H9 (cell line): ENCODE measurements around the gene STXBP6. TPM values are rescaled to one million over a fixed set of nuclear protein-coding genes. Genes with fewer than 3 reads are reported as not detected.

Experiments used
- DNase-seq: peaks from one replicate; pipeline ENCODE4 v3.0.0-alpha.2; 2017
- H2AFZ ChIP-seq: one replicate; pipeline ENCODE4 v1.6.1; 2013; ENCODE audit warnings: mild to moderate bottlenecking, low read length, control low read depth, moderate library complexity
- H2AK5ac ChIP-seq: 2 replicates; pipeline ENCODE4 v1.6.1; 2013; ENCODE audit warnings: low read length, control low read depth, mixed read lengths; ENCODE audit not compliant: insufficient read length
- H2BK120ac ChIP-seq: one replicate; pipeline ENCODE4 v1.6.1; 2013; ENCODE audit warnings: low read depth, mild to moderate bottlenecking, low read length, control low read depth, inconsistent platforms; ENCODE audit not compliant: poor library complexity, severe bottlenecking
- H2BK12ac ChIP-seq: 2 replicates; pipeline ENCODE4 v1.6.1; 2013; ENCODE audit warnings: low read length, control low read depth, mixed read lengths, low read depth; ENCODE audit not compliant: insufficient read length
- H2BK15ac ChIP-seq: 2 replicates; pipeline ENCODE4 v1.6.1; 2013; ENCODE audit warnings: low read depth, low read length, control low read depth
- H2BK20ac ChIP-seq: one replicate; pipeline ENCODE4 v1.6.1; 2013; ENCODE audit warnings: low read depth, mild to moderate bottlenecking, low read length, control low read depth, inconsistent platforms; ENCODE audit not compliant: poor library complexity, severe bottlenecking
- H2BK5ac ChIP-seq: 2 replicates; pipeline ENCODE4 v1.6.1; 2013; ENCODE audit warnings: low read length, control low read depth, mixed read lengths; ENCODE audit not compliant: insufficient read length
- H3K14ac ChIP-seq: 2 replicates; pipeline ENCODE4 v1.6.1; 2013; ENCODE audit warnings: low read length, control low read depth; ENCODE audit not compliant: insufficient read depth
- H3K18ac ChIP-seq: 2 replicates; pipeline ENCODE4 v1.6.1; 2013; ENCODE audit warnings: low read depth, mild to moderate bottlenecking, mixed read lengths, low read length, control low read depth; ENCODE audit not compliant: insufficient read length
- H3K23ac ChIP-seq: 2 replicates; pipeline ENCODE4 v1.6.1; 2013; ENCODE audit warnings: low read length, control low read depth, mixed read lengths, low read depth; ENCODE audit not compliant: insufficient read length
- H3K23me2 ChIP-seq: 2 replicates; pipeline ENCODE4 v1.6.1; 2013; ENCODE audit warnings: low read depth, mild to moderate bottlenecking, mixed read lengths, low read length, control low read depth; ENCODE audit not compliant: insufficient read length, poor library complexity, severe bottlenecking
- H3K27ac ChIP-seq: 2 replicates; pipeline ENCODE4 v1.5.1; 2013; ENCODE audit warnings: low read length, control low read depth, mixed read lengths, low read depth; ENCODE audit not compliant: insufficient read length
- H3K27me3 ChIP-seq: 2 replicates; pipeline ENCODE4 v1.6.1; 2013; ENCODE audit warnings: low read length, control low read depth, inconsistent platforms; ENCODE audit not compliant: insufficient read depth
- H3K4ac ChIP-seq: 2 replicates; pipeline ENCODE4 v1.6.1; 2013; ENCODE audit warnings: low read depth, mild to moderate bottlenecking, control low read depth, inconsistent platforms, low read length, moderate library complexity
- H3K4me1 ChIP-seq: 2 replicates; pipeline ENCODE4 v1.6.1; 2013; ENCODE audit warnings: low read length, control low read depth, inconsistent platforms; ENCODE audit not compliant: insufficient read depth
- H3K4me2 ChIP-seq: 2 replicates; pipeline ENCODE4 v1.6.1; 2013; ENCODE audit warnings: low read length, control low read depth, mixed read lengths; ENCODE audit not compliant: insufficient read length, insufficient read depth
- H3K56ac ChIP-seq: 2 replicates; pipeline ENCODE4 v1.6.1; 2013; ENCODE audit warnings: low read depth, mild to moderate bottlenecking, mixed read lengths, low read length, control low read depth; ENCODE audit not compliant: insufficient read length
- H3K79me1 ChIP-seq: 2 replicates; pipeline ENCODE4 v1.6.1; 2013; ENCODE audit warnings: low read depth, mild to moderate bottlenecking, moderate library complexity, low read length, control low read depth, inconsistent platforms; ENCODE audit not compliant: insufficient read depth, poor library complexity, severe bottlenecking
- H3K79me2 ChIP-seq: 2 replicates; pipeline ENCODE4 v1.6.1; 2013; ENCODE audit warnings: low read length, control low read depth, inconsistent platforms; ENCODE audit not compliant: insufficient read depth
- H3K9ac ChIP-seq: 2 replicates; pipeline ENCODE4 v1.6.1; 2013; ENCODE audit warnings: low read length, control low read depth, mixed read lengths; ENCODE audit not compliant: insufficient read length; ENCODE audit errors: extremely low read depth
- H3K9me3 ChIP-seq: one replicate; pipeline ENCODE4 v1.6.1; 2013; ENCODE audit warnings: low read depth, low read length, inconsistent platforms; ENCODE audit not compliant: control insufficient read depth
- H3T11ph ChIP-seq: one replicate; pipeline ENCODE4 v1.6.1; 2013; ENCODE audit warnings: mild to moderate bottlenecking, low read length, control low read depth, inconsistent platforms
- H4K20me1 ChIP-seq: one replicate; pipeline ENCODE4 v1.6.1; 2013; ENCODE audit not compliant: control insufficient read depth, insufficient read length, insufficient read depth
- H4K5ac ChIP-seq: 2 replicates; pipeline ENCODE4 v1.6.1; 2013; ENCODE audit warnings: low read depth, mild to moderate bottlenecking, mixed read lengths, low read length, control low read depth; ENCODE audit not compliant: insufficient read length
- H4K8ac ChIP-seq: replicated peaks from 2 replicates; pipeline ENCODE4 v1.6.1; 2013; ENCODE audit warnings: low read length, control low read depth, mixed read lengths, low read depth; ENCODE audit not compliant: insufficient read length
- H4K91ac ChIP-seq: 2 replicates; pipeline ENCODE4 v1.6.1; 2013; ENCODE audit warnings: low read depth, mild to moderate bottlenecking, moderate library complexity, mixed read lengths, low read length, control low read depth; ENCODE audit not compliant: insufficient read length
- H3K27ac Mint-ChIP-seq, 3 experiments: 2 replicates in 2 of 3; 3 replicates in 1 of 3; pipeline ENCODE4 v1.8.0; 2020 to 2021; ENCODE audit warnings: mixed read lengths in 3 of 3, mild to moderate bottlenecking in 1 of 3, moderate library complexity in 1 of 3
- H3K27me3 Mint-ChIP-seq: 2 replicates; pipeline ENCODE4 v1.8.0; 2021; ENCODE audit warnings: low read depth, mild to moderate bottlenecking, moderate library complexity, mixed read lengths
- H3K36me3 Mint-ChIP-seq, 3 experiments: 2 replicates in 2 of 3; 3 replicates in 1 of 3; pipeline ENCODE4 v1.8.0; 2020 to 2021; ENCODE audit warnings: low read depth in 3 of 3, mixed read lengths in 3 of 3; ENCODE audit not compliant: insufficient read depth in 1 of 3
- H3K4me1 Mint-ChIP-seq, 2 experiments: 2 replicates each; pipeline ENCODE4 v1.8.0; 2020; ENCODE audit warnings: mixed read lengths in 2 of 2
- H3K4me3 Mint-ChIP-seq, 2 experiments: 2 replicates in 1 of 2; 3 replicates in 1 of 2; pipeline ENCODE4 v1.8.0; 2020 to 2021; ENCODE audit warnings: mild to moderate bottlenecking in 2 of 2, mixed read lengths in 2 of 2, moderate library complexity in 1 of 2
- H3K9me3 Mint-ChIP-seq, 2 experiments: 2 replicates in 1 of 2; 3 replicates in 1 of 2; pipeline ENCODE4 v1.8.0; 2020; ENCODE audit warnings: mild to moderate bottlenecking in 2 of 2, mixed read lengths in 2 of 2, moderate library complexity in 1 of 2
- CTCF ChIP-seq: fragments of 200-600 bp; sonication (generic); conservative IDR thresholded peaks from 3 replicates; pipeline ENCODE4 v1.8.0; 2021; ENCODE audit warnings: antibody characterized with exemption, mild to moderate bottlenecking
- WGBS: extraction: QIAGEN DNeasy Blood & Tissue Kit; methylation state at CpG from one replicate; pipeline ENCODE4 v1.1.7; 2013; ENCODE audit warnings: missing lambda C conversion rate, low lambda C conversion rate, mixed read lengths; ENCODE audit not compliant: insufficient read length; ENCODE audit errors: extremely low coverage; 5-methylcytosine and 5-hydroxymethylcytosine counted together
- total RNA-seq: library from RNA; stranded (reverse); gene quantifications from 2 replicates; pipeline ENCODE4 v1.2.1, GENCODE V29; 2021

Gene STXBP6
- total RNA-seq, 1 experiment from 2014 or later, result 3.6 TPM

GRCh38 chr14:25048170-25049016, 1.6 kb downstream of the STXBP6 start:
- peaks cover 61% of the 10 kb centered on the region for H3K27me3 Mint-ChIP-seq

More at GRCh38 chr14:25048170-25049016, 1.6 kb downstream of the STXBP6 start:
- TF ChIP-seq CTCF, result no peak
- Histone ChIP-seq H4K8ac (no peak overlapping the region), H3K56ac (no peak overlapping the region), H3K9me3 (no peaks in the 10 kb centered on the region), H3K23me2 (peaks cover 12% of the 10 kb centered on the region), H4K5ac (no peak overlapping the region), H4K91ac (no peak overlapping the region), H2AK5ac (no peak overlapping the region), H3K14ac (no peak overlapping the region), H3K79me2 (no peaks in the 10 kb centered on the region), H3K4me1 (peaks cover 2% of the 10 kb centered on the region; the same call in 1 of the 2 replicates), H2AFZ (no peak overlapping the region), H2BK20ac (no peak overlapping the region), H3K9ac (no peak overlapping the region), H3T11ph (no peak overlapping the region), H2BK12ac (no peak overlapping the region), H3K27ac (no peak overlapping the region), H3K18ac (no peak overlapping the region), H2BK120ac (no peak overlapping the region), H3K79me1 (no peaks in the 10 kb centered on the region), H3K27me3 (peaks cover 22% of the 10 kb centered on the region; the same call in 1 of the 2 replicates), H3K4ac (no peak overlapping the region), H2BK5ac (no peak overlapping the region), H2BK15ac (no peak overlapping the region), H3K4me2 (peak overlapping the region; percentile 38), H4K20me1 (no peaks in the 10 kb centered on the region), H3K23ac (no peak overlapping the region)
- Mint-ChIP-seq H3K4me1 (peaks cover 25 to 30% of the 10 kb centered on the region in 2 experiments), H3K4me3 (peak overlapping the region; percentile 60 to 82), H3K36me3 (no peaks in the 10 kb centered on the region), H3K9me3 (peaks cover 2 to 3% of the 10 kb centered on the region in 2 experiments; a peak in 1 of 5 replicates), H3K27ac (no peak overlapping the region)
- WGBS, result no CpG with 5 or more reads among the region's 17 CpGs
- DNase-seq, result no peak
